Mucosa of gallbladder (tissue), 1 donor: ENCODE measurements around the gene KAT7. TPM values are rescaled to one million over a fixed set of nuclear protein-coding genes. Genes with fewer than 3 reads are reported as not detected.

Experiments
- DNase-seq: peaks from one replicate; pipeline ENCODE4 v3.0.0-alpha.2; 2020; ENCODE audit warnings: low spot score
- total RNA-seq: library from RNA; stranded (reverse); gene quantifications from one replicate; pipeline ENCODE4 v1.2.1, GENCODE V29; 2021
- donor health status: DM: no; HTN: no; CAD: no.

The KAT7 gene
- total RNA-seq, 1 donor from 2014 or later = 63.8 TPM

GRCh38 chr17:49760932-49761558 is 27.4 kb upstream of the KAT7 start:
- DNase-seq = no peak

DNA sequence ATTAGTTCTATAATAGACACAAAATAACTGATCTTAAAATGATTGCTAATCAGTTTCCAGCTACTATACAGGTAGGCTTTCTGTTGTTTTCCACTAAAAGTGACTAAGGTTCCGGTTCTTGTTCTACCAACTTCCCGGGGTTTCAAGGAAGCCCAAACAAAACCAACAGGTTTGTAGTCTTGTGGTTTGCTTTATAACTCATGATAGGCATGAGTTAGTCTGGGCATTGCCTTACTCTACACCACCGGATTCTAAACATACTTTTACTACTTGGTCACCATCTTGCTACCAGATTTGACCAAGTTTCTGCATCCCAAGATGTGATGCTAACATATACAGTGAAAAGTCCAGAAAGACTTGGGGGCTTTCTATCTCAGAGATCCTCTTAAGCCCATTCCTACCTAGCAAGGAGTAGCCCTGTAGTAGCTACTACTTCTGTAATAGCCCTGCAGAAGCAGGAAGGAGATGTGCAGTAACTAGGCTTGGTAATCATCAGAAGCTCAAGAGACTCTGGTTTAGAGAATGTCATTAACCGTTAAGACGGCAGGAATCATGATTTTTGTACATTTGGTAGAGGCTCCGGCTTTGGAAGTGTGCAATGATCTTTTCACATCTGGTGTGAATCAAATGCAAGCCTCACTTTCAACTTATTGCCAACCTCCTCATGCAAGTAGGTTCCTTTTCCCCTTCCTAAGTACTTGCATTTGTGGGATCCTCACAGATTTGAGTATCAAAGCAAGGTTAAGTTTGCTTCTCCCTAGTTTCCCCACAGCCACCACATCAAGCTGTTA is 26.1 kb upstream of the KAT7 start:
- no peak for DNase-seq

DNA sequence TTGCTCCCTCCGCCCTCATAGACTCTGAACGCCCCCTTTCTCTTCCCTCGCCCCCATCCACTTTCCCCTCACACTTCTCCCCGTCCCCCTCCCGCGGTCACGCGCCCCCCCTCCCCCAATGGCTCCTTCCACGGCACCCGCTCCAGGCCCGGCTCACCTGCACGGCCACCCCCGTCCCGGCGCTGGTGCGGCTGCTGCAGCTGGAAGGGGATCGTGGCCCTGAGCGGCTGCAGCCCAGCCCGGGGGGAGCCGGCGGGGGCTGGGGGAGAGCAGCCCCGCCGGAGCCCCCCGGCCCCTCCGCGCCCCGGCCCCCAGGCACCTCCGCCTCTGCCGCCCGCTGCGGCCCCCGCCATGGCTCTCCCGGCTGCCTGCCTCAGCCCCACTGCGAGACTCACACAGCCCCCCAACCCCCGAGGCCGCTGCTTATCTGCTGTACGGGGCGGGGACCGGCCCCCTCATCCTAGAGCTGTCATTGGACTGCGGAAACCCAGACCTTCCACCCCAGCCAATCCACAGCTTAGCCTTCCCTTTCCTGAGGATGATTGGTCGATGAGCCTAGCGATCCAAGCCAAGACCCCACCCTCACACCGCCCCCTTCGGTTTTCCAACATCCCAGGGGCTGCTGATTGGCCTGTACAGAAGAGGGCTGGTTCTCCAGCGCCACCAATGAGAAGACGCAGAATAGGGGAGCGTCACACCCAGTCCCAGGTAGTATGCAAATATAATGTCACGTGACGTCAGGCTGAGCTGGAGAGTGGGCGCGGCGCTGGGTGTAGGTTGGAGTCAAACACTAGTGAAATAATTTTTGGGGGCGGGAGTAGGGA is 24.5 kb upstream of the KAT7 start, which contains the start of gene FAM117A:
FAM117A (minus strand) TSS at position 397 of the 824 bp plus-strand sequence; CDS start at position 353, 44 bp downstream.
- DNase-seq = peak; percentile 99

- DNase-seq = no peak
These were observed 23.8 kb upstream of the KAT7 start for GRCh38 chr17:49764559-49765180.

DNA sequence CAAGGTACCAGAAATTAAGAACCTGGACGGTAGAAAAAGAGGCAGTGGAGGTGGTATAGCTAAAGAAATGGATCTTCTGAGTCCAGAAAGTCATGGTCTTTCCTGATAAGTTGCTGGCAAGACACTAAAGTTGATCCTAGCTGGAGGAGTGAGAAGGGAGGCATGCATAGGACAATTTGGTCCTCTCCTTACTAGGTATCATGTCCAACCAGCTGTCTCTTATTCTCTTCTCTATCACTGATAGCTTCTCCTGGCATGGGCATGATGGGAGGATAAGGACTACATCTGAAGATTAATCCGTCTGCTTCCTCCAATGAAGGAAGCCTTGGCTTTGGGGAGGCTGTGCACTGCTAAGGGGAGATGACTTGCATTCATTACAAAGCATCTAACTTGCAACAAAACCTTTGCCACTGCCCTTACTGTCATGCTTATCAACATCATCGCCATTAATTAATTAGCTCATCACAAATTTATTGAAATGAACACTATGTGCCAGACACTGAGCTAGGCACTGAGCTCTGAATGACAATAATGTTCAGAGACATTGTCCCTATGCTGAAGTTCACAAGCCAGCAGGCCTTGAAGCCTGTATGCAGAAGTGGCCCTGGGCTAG is 21.5 kb upstream of the KAT7 start:
- no peak for DNase-seq

DNA sequence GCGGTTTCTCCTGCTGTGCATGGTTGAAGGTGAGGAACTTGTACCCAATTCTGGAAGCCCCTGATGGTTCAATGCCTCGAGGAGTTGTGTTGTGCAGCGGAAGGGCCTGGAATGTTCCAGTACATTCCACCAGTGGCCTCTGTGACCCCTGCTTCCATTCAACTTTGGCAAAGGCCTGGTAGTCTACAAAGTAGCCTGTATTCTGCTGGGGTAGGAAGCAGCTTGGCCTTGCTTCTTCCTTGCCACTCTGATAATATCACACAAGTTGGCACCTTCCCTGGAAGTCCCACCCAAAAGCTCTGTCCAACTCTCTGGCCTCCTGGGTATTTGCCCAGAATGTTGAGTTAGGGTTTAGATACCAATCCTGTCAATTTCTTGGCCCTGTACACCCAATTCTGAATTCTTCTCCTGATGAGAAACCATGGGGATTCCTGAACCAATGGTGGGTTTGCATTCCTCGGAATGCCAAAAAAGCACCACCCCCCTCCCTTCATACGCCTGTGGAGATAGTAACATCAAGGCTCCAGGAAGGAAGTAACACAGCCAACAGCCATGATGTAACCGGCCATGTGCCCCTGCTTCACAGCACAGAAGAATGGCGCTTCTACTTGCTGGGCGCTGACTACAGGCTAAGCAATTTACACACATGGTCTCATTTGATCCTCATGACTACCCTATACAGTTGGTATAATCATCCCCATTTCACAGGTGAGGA is 12.8 kb upstream of the KAT7 start:
- DNase-seq = no peak

- DNase-seq = no peak
These were observed 11.8 kb upstream of the KAT7 start for GRCh38 chr17:49776551-49777300.

- no peak for DNase-seq
These were observed 10.9 kb upstream of the KAT7 start for GRCh38 chr17:49777563-49777962.

DNA sequence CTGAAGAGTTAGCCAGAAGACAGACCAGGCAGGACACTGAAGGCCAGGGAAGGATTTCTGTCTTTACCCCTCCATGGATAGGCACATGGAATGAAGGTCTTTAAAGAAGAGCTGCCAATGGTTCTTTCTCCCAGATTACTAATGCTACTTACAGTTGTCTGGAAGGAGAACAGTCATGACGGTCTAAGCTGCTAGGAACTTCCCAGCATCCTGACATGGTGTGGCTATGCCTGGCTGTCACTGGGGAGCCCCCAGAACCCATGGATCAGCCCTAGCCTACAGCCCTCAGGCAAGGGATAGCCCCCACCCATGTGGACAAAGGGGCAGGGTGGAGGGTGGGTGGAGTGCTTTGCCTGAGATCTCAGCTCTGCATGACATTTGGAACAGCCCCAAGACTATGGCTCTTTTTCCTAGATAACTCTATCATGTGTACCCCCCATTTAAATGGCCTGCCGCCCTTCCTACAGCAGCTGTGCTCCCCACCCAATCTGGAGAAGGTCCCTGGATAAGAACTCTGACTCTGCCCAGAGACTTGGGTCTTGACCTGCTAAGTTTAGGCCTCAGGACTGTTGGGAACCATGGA is 9.2 kb upstream of the KAT7 start:
- DNase-seq = no peak

DNA sequence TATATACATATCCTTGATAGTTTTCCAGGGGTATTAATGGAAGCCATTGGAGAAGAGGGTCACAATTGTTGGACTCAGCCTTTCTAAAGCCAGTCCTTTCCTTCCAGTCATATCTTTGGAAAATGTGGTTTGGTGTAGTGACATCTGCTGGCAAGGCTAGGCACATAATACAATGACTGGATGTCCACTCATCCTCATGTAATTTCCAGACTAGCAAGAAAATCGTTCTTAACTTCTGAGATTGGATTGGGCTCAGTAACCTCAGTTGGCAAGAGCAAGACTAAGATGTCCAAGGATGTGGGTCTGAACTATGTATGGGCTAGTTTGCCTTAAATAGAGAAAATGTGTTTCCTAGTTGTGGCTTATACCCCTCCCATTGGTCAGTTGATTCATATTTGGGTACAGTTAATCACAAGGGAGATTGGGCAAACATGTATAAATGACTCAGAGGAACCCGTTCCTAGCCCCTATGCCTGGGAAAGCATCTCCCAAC is 8.7 kb upstream of the KAT7 start:
- peak; percentile 42 for DNase-seq

DNA sequence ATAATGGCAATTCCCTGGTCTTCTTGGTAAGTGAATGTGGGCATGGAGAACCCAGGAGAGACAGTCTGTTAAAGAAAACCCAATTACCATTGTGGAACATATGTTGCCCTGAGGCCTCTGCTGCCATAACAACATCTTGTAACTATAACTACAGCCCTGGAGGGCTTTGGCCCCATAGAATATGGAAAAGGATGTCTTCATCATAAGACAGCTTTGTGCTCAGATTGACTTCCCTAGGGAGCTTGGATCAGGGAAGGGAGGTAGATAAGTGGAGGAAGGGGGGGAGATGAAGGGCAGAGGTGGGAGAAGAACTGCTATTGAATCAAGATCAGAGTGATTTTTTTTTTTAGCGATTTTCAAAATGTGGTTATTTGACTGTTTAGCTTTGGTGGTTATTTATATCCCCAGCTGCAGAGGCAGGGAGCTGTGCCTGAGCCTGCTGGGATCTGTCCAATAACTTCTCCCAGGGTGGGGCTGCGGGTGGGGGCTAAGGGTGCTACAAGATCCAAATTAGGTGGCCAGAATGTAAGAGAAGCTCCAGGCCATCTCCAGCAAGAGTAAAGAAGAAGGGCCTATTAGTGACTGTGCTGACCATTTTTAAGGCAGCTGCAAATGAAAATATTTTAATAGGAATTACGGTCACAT is 5.3 kb upstream of the KAT7 start:
- DNase-seq = peak; percentile 14

- DNase-seq = no peak
These were observed 4.7 kb upstream of the KAT7 start for GRCh38 chr17:49783791-49784190.

GRCh38 chr17:49784636-49785035 is 3.8 kb upstream of the KAT7 start:
- DNase-seq = no peak

GRCh38 chr17:49787884-49788477 is 500 bp upstream of the KAT7 start:
- peak; percentile 25 for DNase-seq

DNA sequence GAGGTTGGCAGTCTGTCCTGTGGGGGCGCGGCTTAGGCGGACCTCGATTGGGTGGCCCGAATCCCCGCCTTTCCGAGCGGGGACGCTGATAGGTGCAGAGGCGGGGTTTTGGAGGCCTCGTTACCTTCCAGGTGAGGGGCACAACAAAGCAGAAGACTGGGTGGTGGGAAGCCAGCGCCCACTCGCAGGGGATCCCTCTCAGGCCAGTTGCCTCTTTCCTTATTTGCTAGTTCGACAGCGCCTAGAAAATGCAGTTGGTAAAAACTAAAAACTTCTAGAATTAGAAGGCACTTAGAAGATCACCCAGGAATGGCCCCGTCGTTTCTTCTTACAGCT is 730 bp downstream of the KAT7 start:
- DNase-seq = no peak

DNA sequence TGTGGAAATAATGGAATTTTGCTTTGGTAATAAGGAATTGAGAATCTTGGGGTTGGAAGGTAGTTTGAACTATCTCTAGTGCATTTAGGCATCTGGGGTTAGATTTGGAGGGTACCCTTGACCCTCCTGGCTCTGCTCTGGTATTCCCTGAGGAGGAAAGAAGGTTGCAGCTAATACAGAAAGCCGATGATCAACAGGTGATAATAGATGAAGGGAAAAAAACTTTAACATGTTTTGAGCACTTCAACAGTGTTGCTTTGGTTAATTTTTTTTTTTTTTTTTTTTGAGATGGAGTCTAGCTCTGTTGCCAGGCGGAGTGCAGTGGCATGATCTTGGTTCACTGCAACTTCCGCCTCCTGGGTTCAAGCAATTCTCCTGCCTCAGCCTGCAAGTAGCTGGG is 4.8 kb downstream of the KAT7 start:
- DNase-seq = no peak

DNA sequence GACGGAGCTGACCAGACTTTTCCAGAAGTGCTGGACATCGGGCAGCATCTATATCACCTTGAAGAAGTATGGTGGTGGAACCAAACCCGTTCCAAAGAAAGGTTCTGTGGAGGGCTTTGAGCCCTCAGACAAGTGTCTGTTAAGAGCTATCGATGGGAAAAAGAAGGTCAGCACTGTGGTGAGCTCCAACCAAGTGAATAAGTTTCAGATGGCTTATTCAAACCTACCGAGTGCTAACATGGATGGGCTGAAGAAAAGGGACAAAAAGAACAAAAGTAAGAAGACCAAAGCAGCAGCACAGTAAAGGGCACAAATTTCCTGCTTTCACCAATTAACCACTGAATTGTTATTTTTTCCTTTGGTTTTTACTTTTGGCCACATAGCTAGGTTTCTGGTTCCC is 6.9 kb downstream of the KAT7 start:
- DNase-seq = no peak

- DNase-seq = no peak
These were observed 9.7 kb downstream of the KAT7 start for GRCh38 chr17:49798182-49798581.

GRCh38 chr17:49798738-49799137 is 10.3 kb downstream of the KAT7 start:
- DNase-seq = no peak
